ENCODE results near the gene NRL. TPM values are rescaled to one million over a fixed set of nuclear protein-coding genes. Genes with fewer than 3 reads are reported as not detected.

Gene NRL
- total RNA-seq, 1 donor = 0.86 TPM

- DNase-seq (ENCODE audit: low read depth) = no peak
- TF ChIP-seq CTCF (IDR thresholded peaks at IDR 0.05; ENCODE audit: insufficient read depth, low read depth, low read length) = no peak
- H3K4me3 ChIP-seq (ENCODE audit: low read depth, low read length) = no peak overlapping the region
Observed at GRCh38 chr14:24144451-24144850, 29.7 kb upstream of the NRL start.

GRCh38 chr14:24143511-24143910 lies 28.8 kb upstream of the NRL start:
- DNase-seq (ENCODE audit: low read depth) = peak; percentile 16
- no peak overlapping the region for H3K4me3 ChIP-seq (ENCODE audit: low read depth, low read length)
- TF ChIP-seq CTCF (IDR thresholded peaks at IDR 0.05; ENCODE audit: insufficient read depth, low read depth, low read length) = no peak

- H3K4me3 ChIP-seq (ENCODE audit: low read depth, low read length) = peak within 1 kb of the TSS; percentile 94
- peak; percentile 37 for TF ChIP-seq CTCF (IDR thresholded peaks at IDR 0.05; ENCODE audit: insufficient read depth, low read depth, low read length)
- DNase-seq (ENCODE audit: low read depth) = peak; percentile 100
Observed at GRCh38 chr14:24141097-24141880, 26.5 kb upstream of the NRL start, which contains the start of gene EMC9. Gene EMC9 (minus strand): TSS chr14:24141591. CDS start chr14:24141304, 287 bp downstream.

- H3K4me3 ChIP-seq (ENCODE audit: low read depth, low read length) = peak overlapping the region; percentile 18
- TF ChIP-seq CTCF (IDR thresholded peaks at IDR 0.05; ENCODE audit: insufficient read depth, low read depth, low read length) = no peak
- no peak for DNase-seq (ENCODE audit: low read depth)
Observed at GRCh38 chr14:24139272-24139934, 24.7 kb upstream of the NRL start.

- no peak overlapping the region for H3K4me3 ChIP-seq (ENCODE audit: low read depth, low read length)
- no peak for TF ChIP-seq CTCF (IDR thresholded peaks at IDR 0.05; ENCODE audit: insufficient read depth, low read depth, low read length)
- DNase-seq (ENCODE audit: low read depth) = no peak
Observed at GRCh38 chr14:24138396-24139271, 23.9 kb upstream of the NRL start.

- no peak for DNase-seq (ENCODE audit: low read depth)
- no peak for TF ChIP-seq CTCF (IDR thresholded peaks at IDR 0.05; ENCODE audit: insufficient read depth, low read depth, low read length)
- no peak overlapping the region for H3K4me3 ChIP-seq (ENCODE audit: low read depth, low read length)
Observed at GRCh38 chr14:24137529-24138395, 23.0 kb upstream of the NRL start.

All from fibroblast of villous mesenchyme (primary cell).